ENCODE data around the gene DQX1. TPM values are rescaled to one million over a fixed set of nuclear protein-coding genes. Genes with fewer than 3 reads are reported as not detected.

DQX1 gene
- total and polyA plus RNA-seq, 4 donors, result 0.05 to 1.0 (median 0.08) TPM; not detected in 1

- H3K27ac ChIP-seq (ENCODE audit: low read depth in 1 of 2, low read length in 2 of 2), result no peak overlapping the region
- 80% methylated on average over 4 of the region's 4 CpGs for WGBS
- H3K4me3 ChIP-seq (ENCODE audit: low read depth in 1 of 3, low read length in 3 of 3), result no peak overlapping the region
- H3K27me3 ChIP-seq (ENCODE audit: control insufficient read depth in 4 of 4, insufficient read depth in 4 of 4, low read length in 3 of 4), result peaks cover 4 to 20% (median 9%) of the 10 kb centered on the region in 4 donors
- no peak for DNase-seq (ENCODE audit: low spot score)
- peaks cover 9 to 29% (median 20%) of the 10 kb centered on the region in 4 donors for H3K4me1 ChIP-seq (ENCODE audit: control insufficient read depth in 4 of 4, insufficient read depth in 4 of 4, low read length in 3 of 4)
- no peak overlapping the region for H3K9ac ChIP-seq (ENCODE audit: low read depth in 1 of 2, low read length in 2 of 2)
- no peaks in the 10 kb centered on the region for H3K9me3 ChIP-seq (ENCODE audit: control insufficient read depth in 4 of 4, low read length in 3 of 4)
- H3K36me3 ChIP-seq (ENCODE audit: control insufficient read depth in 4 of 4, insufficient read depth in 3 of 4, low read depth in 1 of 4, low read length in 3 of 4), result peaks cover 0 to 6% (median 2%) of the 10 kb centered on the region in 4 donors
- no peak for TF ChIP-seq JUND (IDR thresholded peaks at IDR 0.05)
- TF ChIP-seq YY1 (IDR thresholded peaks at IDR 0.05), result no peak
- no peak for TF ChIP-seq EGR1 (IDR thresholded peaks at IDR 0.05; ENCODE audit: low read depth in 2 of 2)
- no peak for TF ChIP-seq RXRA (IDR thresholded peaks at IDR 0.05)
- TF ChIP-seq TAF1 (conservative IDR thresholded peaks at IDR 0.05), result no peak
- no peak for TF ChIP-seq GABPA (IDR thresholded peaks at IDR 0.05 in 1 of 2, conservative IDR thresholded peaks at IDR 0.05 in 1 of 2)
- no peak for TF ChIP-seq ATF3 (IDR thresholded peaks at IDR 0.05)
- no peak for TF ChIP-seq HNF4G (IDR thresholded peaks at IDR 0.05)
- no peak for TF ChIP-seq NR2F2 (IDR thresholded peaks at IDR 0.05)
- TF ChIP-seq HNF4A (conservative IDR thresholded peaks at IDR 0.05), result no peak
- TF ChIP-seq FOXA1 (IDR thresholded peaks at IDR 0.05), result no peak
- no peak for TF ChIP-seq RAD21 (IDR thresholded peaks at IDR 0.05)
- TF ChIP-seq, protein P1, sequence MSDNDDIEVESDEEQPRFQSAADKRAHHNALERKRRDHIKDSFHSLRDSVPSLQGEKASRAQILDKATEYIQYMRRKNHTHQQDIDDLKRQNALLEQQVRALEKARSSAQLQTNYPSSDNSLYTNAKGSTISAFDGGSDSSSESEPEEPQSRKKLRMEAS (IDR thresholded peaks at IDR 0.05), result no peak
- TF ChIP-seq, protein P2, sequence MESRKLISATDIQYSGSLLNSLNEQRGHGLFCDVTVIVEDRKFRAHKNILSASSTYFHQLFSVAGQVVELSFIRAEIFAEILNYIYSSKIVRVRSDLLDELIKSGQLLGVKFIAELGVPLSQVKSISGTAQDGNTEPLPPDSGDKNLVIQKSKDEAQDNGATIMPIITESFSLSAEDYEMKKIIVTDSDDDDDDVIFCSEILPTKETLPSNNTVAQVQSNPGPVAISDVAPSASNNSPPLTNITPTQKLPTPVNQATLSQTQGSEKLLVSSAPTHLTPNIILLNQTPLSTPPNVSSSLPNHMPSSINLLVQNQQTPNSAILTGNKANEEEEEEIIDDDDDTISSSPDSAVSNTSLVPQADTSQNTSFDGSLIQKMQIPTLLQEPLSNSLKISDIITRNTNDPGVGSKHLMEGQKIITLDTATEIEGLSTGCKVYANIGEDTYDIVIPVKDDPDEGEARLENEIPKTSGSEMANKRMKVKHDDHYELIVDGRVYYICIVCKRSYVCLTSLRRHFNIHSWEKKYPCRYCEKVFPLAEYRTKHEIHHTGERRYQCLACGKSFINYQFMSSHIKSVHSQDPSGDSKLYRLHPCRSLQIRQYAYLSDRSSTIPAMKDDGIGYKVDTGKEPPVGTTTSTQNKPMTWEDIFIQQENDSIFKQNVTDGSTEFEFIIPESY (IDR thresholded peaks at IDR 0.05), result no peak
These were observed 15.8 kb downstream of the DQX1 start for GRCh38 chr2:74510272-74510671.

GRCh38 chr2:74507926-74508520, 18.0 kb downstream of the DQX1 start:
- H3K4me3 ChIP-seq (ENCODE audit: low read depth in 1 of 3, low read length in 3 of 3), result peak overlapping the region; percentile 70 to 92 (median 90)
- H3K9me3 ChIP-seq (ENCODE audit: control insufficient read depth in 4 of 4, low read length in 3 of 4), result no peaks in the 10 kb centered on the region
- peaks cover 0 to 6% (median 4%) of the 10 kb centered on the region in 4 donors for H3K36me3 ChIP-seq (ENCODE audit: control insufficient read depth in 4 of 4, insufficient read depth in 3 of 4, low read depth in 1 of 4, low read length in 3 of 4)
- peaks cover 0 to 16% (median 2%) of the 10 kb centered on the region in 4 donors for H3K27me3 ChIP-seq (ENCODE audit: control insufficient read depth in 4 of 4, insufficient read depth in 4 of 4, low read length in 3 of 4)
- DNase-seq (ENCODE audit: low spot score), result no peak
- H3K27ac ChIP-seq (ENCODE audit: low read depth in 1 of 2, low read length in 2 of 2), result peak overlapping the region; percentile 99
- H3K4me1 ChIP-seq (ENCODE audit: control insufficient read depth in 4 of 4, insufficient read depth in 4 of 4, low read length in 3 of 4), result peaks cover 11 to 47% (median 34%) of the 10 kb centered on the region in 4 donors
- peak overlapping the region; percentile 53 to 91 for H3K9ac ChIP-seq (ENCODE audit: low read depth in 1 of 2, low read length in 2 of 2)
- 17% methylated on average over 38 of the region's 38 CpGs for WGBS
- TF ChIP-seq, protein P1 (IDR thresholded peaks at IDR 0.05), result no peak
- TF ChIP-seq NR2F2 (IDR thresholded peaks at IDR 0.05) (no peak), RXRA (IDR thresholded peaks at IDR 0.05) (no peak), RAD21 (IDR thresholded peaks at IDR 0.05) (no peak), EGR1 (IDR thresholded peaks at IDR 0.05; ENCODE audit: low read depth in 2 of 2) (no peak), HNF4G (IDR thresholded peaks at IDR 0.05) (no peak), FOXA2 (IDR thresholded peaks at IDR 0.05) (no peak), JUND (IDR thresholded peaks at IDR 0.05) (no peak)

Measured in liver (tissue), 9 donors.